GM23338 (cell line): ENCODE results near the gene A3GALT2. TPM values are rescaled to one million over a fixed set of nuclear protein-coding genes. Genes with fewer than 3 reads are reported as not detected.

Experiments
- ATAC-seq: fragments of 200-7000 bp; cut with Tn5 transposase; 3 replicates; pipeline ENCODE4 v1.9.1; 2020
- DNase-seq: peaks from one replicate; pipeline ENCODE4 v3.0.0-alpha.2; 2015; ENCODE audit warnings: low spot score
- H2AFZ ChIP-seq: fragments of 200-600 bp; sonication (generic); 2 replicates; pipeline ENCODE4 v1.8.0; 2016; ENCODE audit warnings: antibody characterized with exemption, mild to moderate bottlenecking, moderate library complexity
- H3F3A ChIP-seq: fragments of 200-600 bp; sonication (generic); replicated peaks from 2 replicates; pipeline ENCODE4 v1.8.0; 2017; ENCODE audit warnings: antibody characterized with exemption, mixed run types, low read depth
- H3K27ac ChIP-seq: fragments of 200-600 bp; sonication (generic); 2 replicates; pipeline ENCODE4 v1.6.1; 2016; ENCODE audit warnings: low read depth
- H3K27me3 ChIP-seq: fragments of 200-600 bp; sonication (generic); 2 replicates; pipeline ENCODE4 v1.8.0; 2016; ENCODE audit warnings: mild to moderate bottlenecking, mixed run types, moderate library complexity; ENCODE audit not compliant: insufficient read depth
- H3K36me3 ChIP-seq: fragments of 200-600 bp; sonication (generic); 2 replicates; pipeline ENCODE4 v1.8.0; 2016; ENCODE audit warnings: mild to moderate bottlenecking; ENCODE audit not compliant: insufficient read depth
- H3K4me1 ChIP-seq: fragments of 200-600 bp; sonication (generic); 2 replicates; pipeline ENCODE4 v1.8.0; 2016; ENCODE audit warnings: mild to moderate bottlenecking, moderate library complexity; ENCODE audit not compliant: insufficient read depth
- H3K4me2 ChIP-seq: fragments of 200-600 bp; sonication (generic); 2 replicates; pipeline ENCODE4 v1.7.1; 2017; ENCODE audit warnings: mixed run types
- H3K4me3 ChIP-seq: fragments of 200-600 bp; sonication (generic); 2 replicates; pipeline ENCODE4 v1.6.1; 2016; ENCODE audit warnings: mixed run types
- H3K79me2 ChIP-seq: fragments of 200-600 bp; sonication (generic); replicated peaks from 2 replicates; pipeline ENCODE4 v1.8.0; 2017; ENCODE audit warnings: mild to moderate bottlenecking; ENCODE audit not compliant: insufficient read depth
- H3K9me2 ChIP-seq: fragments of 200-600 bp; sonication (generic); 2 replicates; pipeline ENCODE4 v1.8.0; 2017; ENCODE audit not compliant: insufficient read depth
- H4K20me1 ChIP-seq: fragments of 200-600 bp; sonication (generic); replicated peaks from 2 replicates; pipeline ENCODE4 v1.8.0; 2017; ENCODE audit warnings: mild to moderate bottlenecking; ENCODE audit not compliant: insufficient read depth
- H3K27ac Mint-ChIP-seq: 2 replicates; pipeline ENCODE4 v1.8.0; 2020; ENCODE audit warnings: inconsistent platforms, mild to moderate bottlenecking, moderate library complexity, mixed read lengths
- H3K27me3 Mint-ChIP-seq: 3 replicates; pipeline ENCODE4 v1.8.0; 2022; ENCODE audit warnings: low read depth, mild to moderate bottlenecking, moderate library complexity, mixed read lengths, inconsistent platforms; ENCODE audit not compliant: insufficient read depth, poor library complexity
- H3K36me3 Mint-ChIP-seq: 3 replicates; pipeline ENCODE4 v1.8.0; 2021; ENCODE audit warnings: low read depth, mild to moderate bottlenecking, inconsistent platforms, moderate library complexity, mixed read lengths
- H3K4me1 Mint-ChIP-seq: 3 replicates; pipeline ENCODE4 v1.8.0; 2020; ENCODE audit warnings: mild to moderate bottlenecking, inconsistent platforms, mixed read lengths
- H3K4me3 Mint-ChIP-seq: 3 replicates; pipeline ENCODE4 v1.8.0; 2021; ENCODE audit warnings: moderate library complexity, mild to moderate bottlenecking, inconsistent platforms, mixed read lengths
- H3K9me3 Mint-ChIP-seq: 3 replicates; pipeline ENCODE4 v1.8.0; 2020; ENCODE audit warnings: moderate library complexity, mild to moderate bottlenecking, inconsistent platforms, mixed read lengths
- CREB1 ChIP-seq: fragments of 250-450 bp; sonication (Bioruptor Pico); IDR thresholded peaks from 2 replicates; pipeline ENCODE4 v1.5.0; 2020; ENCODE audit warnings: low read depth, mild to moderate bottlenecking, moderate library complexity
- EZH2 ChIP-seq: fragments of 200-600 bp; sonication (generic); IDR thresholded peaks from one replicate; pipeline ENCODE4 v1.8.0; 2017; ENCODE audit warnings: antibody characterized with exemption, mild to moderate bottlenecking, low read depth; ENCODE audit not compliant: unreplicated experiment
- EZH2phosphoT487 ChIP-seq: fragments of 200-600 bp; sonication (generic); IDR thresholded peaks from one replicate; pipeline ENCODE4 v1.8.1; 2018; ENCODE audit warnings: antibody characterized with exemption; ENCODE audit not compliant: unreplicated experiment
- JUNB ChIP-seq: IDR thresholded peaks from one replicate; pipeline ENCODE4 v1.6.1; 2016; ENCODE audit warnings: antibody characterized with exemption; ENCODE audit not compliant: unreplicated experiment
- NANOG ChIP-seq: IDR thresholded peaks from 2 replicates; pipeline ENCODE4 v1.6.1; 2016; ENCODE audit warnings: antibody characterized with exemption, borderline replicate concordance
- POLR2AphosphoS5 ChIP-seq: IDR thresholded peaks from 2 replicates; pipeline ENCODE4 v1.6.1; 2016; ENCODE audit warnings: antibody characterized with exemption, low read depth
- STAT1 ChIP-seq: IDR thresholded peaks from one replicate; pipeline ENCODE4 v1.6.1; 2016; ENCODE audit warnings: antibody characterized with exemption; ENCODE audit not compliant: unreplicated experiment
- ZNF114 ChIP-seq: fragments of 250-450 bp; sonication (Bioruptor Pico); IDR thresholded peaks from 2 replicates; pipeline ENCODE4 v1.5.0; 2020; ENCODE audit warnings: mild to moderate bottlenecking, moderate library complexity
- ZNF331 ChIP-seq: fragments of 250-450 bp; sonication (Bioruptor Pico); IDR thresholded peaks from 2 replicates; pipeline ENCODE4 v1.5.0; 2020; ENCODE audit warnings: low read depth, mild to moderate bottlenecking, moderate library complexity
- polyA plus RNA-seq: library from polyadenylated mRNA; unstranded; fragments of >200 nt; fragmentation: Nextera tagmentation; extraction: Ambion mirVana; gene quantifications from 2 replicates; pipeline ENCODE4 v1.2.1, GENCODE V29; 2016
- total RNA-seq: library from RNA; depleted of rRNA; stranded (reverse); fragments of >200 nt; shearing (Covaris generic); gene quantifications from 2 replicates; pipeline ENCODE4 v1.2.3, GENCODE V29; 2014
- TF ChIP-seq, protein P1 (sequence below): fragments of 250-450 bp; sonication (Bioruptor Pico); IDR thresholded peaks from 2 replicates; pipeline ENCODE4 v1.5.0; 2020; ENCODE audit warnings: mild to moderate bottlenecking, moderate library complexity
- TF ChIP-seq, protein P2 (sequence below): IDR thresholded peaks from one replicate; pipeline ENCODE4 v1.6.1; 2018; ENCODE audit warnings: antibody characterized with exemption; ENCODE audit not compliant: unreplicated experiment
- TF ChIP-seq, protein P3 (sequence below), 2 experiments: fragments of 200-600 bp in 1 of 2; sonication (generic) in 1 of 2; conservative IDR thresholded peaks; 2 replicates each; pipeline versions ENCODE4 v1.5.1 to v1.6.1; 2016 to 2017; ENCODE audit warnings: antibody characterized with exemption in 2 of 2, low read depth in 2 of 2, mild to moderate bottlenecking in 2 of 2, moderate library complexity in 1 of 2
- TF ChIP-seq, protein P4 (sequence below): IDR thresholded peaks from 2 replicates; pipeline ENCODE4 v1.6.1; 2016; ENCODE audit warnings: antibody characterized with exemption

A3GALT2 gene
- total and polyA plus RNA-seq, 2 experiments from 2014 or later: not detected

DNA sequence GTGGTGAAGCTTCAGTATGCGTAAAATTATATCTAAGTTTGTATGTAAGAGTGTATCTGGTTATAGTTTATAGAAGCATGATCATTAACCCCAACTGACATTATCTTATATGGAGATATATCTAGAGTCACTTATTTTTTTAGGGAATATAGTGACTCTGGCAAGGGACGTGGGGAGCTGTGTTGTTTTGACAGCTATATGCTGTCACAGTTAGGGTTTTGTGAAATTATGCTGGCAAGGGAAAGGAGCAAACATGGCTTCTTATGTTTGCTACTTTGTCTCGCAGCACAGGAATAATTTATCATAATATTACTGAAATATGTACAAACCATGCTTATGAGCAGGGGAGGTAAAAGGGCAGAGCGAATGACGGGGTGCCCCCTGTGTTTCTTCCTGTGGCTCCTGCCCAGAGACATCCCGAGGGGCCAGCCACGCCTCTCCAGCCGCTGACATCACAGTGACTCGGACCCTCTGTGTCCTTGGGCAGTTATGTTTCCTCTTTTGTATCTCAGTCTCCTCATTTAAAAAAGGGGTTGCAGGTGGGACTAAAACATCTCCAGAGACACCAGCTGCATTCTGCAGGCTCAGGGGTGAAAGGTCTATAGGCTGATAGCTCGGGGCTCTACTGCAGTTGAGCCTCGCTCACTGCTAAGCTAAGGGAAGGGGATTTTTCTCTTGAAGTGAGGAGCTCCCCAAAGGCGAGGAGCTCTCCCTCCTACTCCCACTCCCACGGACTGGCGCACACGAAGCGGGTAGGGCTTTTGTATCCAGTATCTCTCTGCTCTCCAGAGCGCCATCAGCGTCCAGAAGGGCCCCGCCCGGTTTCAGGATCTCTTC lies 14.9 kb downstream of the A3GALT2 start:
- Mint-ChIP-seq H3K9me3 (peaks cover 10% of the 10 kb centered on the region; the same call in 2 of the 3 replicates), H3K4me3 (peak overlapping the region; percentile 46; the same call in 2 of the 3 replicates), H3K27ac (no peak overlapping the region), H3K36me3 (peaks cover 8% of the 10 kb centered on the region; the same call in 2 of the 3 replicates), H3K4me1 (peaks cover 3% of the 10 kb centered on the region; the same call in 2 of the 3 replicates), H3K27me3 (peaks cover 31% of the 10 kb centered on the region)
- Histone ChIP-seq H3K4me3 (peak overlapping the region; percentile 53), H2AFZ (peak overlapping the region; percentile 84), H3K27me3 (peaks cover 32% of the 10 kb centered on the region), H3K36me3 (no peaks in the 10 kb centered on the region), H3K4me2 (peak overlapping the region; percentile 76), H3K4me1 (peaks cover 5% of the 10 kb centered on the region; the same call in 1 of the 2 replicates), H3K27ac (no peak overlapping the region), H4K20me1 (no peaks in the 10 kb centered on the region; the same call in 1 of the 2 replicates), H3K79me2 (no peaks in the 10 kb centered on the region), H3K9me2 (peaks cover 2% of the 10 kb centered on the region; the same call in 1 of the 2 replicates), H3F3A (no peaks in the 10 kb centered on the region)
- TF ChIP-seq, protein P1, sequence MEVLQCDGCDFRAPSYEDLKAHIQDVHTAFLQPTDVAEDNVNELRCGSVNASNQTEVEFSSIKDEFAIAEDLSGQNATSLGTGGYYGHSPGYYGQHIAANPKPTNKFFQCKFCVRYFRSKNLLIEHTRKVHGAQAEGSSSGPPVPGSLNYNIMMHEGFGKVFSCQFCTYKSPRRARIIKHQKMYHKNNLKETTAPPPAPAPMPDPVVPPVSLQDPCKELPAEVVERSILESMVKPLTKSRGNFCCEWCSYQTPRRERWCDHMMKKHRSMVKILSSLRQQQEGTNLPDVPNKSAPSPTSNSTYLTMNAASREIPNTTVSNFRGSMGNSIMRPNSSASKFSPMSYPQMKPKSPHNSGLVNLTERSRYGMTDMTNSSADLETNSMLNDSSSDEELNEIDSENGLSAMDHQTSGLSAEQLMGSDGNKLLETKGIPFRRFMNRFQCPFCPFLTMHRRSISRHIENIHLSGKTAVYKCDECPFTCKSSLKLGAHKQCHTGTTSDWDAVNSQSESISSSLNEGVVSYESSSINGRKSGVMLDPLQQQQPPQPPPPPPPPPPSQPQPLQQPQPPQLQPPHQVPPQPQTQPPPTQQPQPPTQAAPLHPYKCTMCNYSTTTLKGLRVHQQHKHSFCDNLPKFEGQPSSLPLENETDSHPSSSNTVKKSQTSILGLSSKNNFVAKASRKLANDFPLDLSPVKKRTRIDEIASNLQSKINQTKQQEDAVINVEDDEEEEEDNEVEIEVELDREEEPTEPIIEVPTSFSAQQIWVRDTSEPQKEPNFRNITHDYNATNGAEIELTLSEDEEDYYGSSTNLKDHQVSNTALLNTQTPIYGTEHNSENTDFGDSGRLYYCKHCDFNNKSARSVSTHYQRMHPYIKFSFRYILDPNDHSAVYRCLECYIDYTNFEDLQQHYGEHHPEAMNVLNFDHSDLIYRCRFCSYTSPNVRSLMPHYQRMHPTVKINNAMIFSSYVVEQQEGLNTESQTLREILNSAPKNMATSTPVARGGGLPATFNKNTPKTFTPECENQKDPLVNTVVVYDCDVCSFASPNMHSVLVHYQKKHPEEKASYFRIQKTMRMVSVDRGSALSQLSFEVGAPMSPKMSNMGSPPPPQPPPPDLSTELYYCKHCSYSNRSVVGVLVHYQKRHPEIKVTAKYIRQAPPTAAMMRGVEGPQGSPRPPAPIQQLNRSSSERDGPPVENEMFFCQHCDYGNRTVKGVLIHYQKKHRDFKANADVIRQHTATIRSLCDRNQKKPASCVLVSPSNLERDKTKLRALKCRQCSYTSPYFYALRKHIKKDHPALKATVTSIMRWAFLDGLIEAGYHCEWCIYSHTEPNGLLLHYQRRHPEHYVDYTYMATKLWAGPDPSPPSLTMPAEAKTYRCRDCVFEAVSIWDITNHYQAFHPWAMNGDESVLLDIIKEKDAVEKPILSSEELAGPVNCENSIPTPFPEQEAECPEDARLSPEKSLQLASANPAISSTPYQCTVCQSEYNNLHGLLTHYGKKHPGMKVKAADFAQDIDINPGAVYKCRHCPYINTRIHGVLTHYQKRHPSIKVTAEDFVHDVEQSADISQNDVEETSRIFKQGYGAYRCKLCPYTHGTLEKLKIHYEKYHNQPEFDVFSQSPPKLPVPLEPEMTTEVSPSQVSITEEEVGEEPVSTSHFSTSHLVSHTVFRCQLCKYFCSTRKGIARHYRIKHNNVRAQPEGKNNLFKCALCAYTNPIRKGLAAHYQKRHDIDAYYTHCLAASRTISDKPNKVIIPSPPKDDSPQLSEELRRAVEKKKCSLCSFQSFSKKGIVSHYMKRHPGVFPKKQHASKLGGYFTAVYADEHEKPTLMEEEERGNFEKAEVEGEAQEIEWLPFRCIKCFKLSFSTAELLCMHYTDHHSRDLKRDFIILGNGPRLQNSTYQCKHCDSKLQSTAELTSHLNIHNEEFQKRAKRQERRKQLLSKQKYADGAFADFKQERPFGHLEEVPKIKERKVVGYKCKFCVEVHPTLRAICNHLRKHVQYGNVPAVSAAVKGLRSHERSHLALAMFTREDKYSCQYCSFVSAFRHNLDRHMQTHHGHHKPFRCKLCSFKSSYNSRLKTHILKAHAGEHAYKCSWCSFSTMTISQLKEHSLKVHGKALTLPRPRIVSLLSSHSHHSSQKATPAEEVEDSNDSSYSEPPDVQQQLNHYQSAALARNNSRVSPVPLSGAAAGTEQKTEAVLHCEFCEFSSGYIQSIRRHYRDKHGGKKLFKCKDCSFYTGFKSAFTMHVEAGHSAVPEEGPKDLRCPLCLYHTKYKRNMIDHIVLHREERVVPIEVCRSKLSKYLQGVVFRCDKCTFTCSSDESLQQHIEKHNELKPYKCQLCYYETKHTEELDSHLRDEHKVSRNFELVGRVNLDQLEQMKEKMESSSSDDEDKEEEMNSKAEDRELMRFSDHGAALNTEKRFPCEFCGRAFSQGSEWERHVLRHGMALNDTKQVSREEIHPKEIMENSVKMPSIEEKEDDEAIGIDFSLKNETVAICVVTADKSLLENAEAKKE (CRISPR knock-in tag): no peak
- TF ChIP-seq ZNF331 (no peak), ZNF114 (no peak), EZH2phosphoT487 (no peak), JUNB (no peak), POLR2AphosphoS5 (no peak), STAT1 (no peak), EZH2 (no peak), CREB1 (no peak), NANOG (no peak)
- TF ChIP-seq, protein P2, sequence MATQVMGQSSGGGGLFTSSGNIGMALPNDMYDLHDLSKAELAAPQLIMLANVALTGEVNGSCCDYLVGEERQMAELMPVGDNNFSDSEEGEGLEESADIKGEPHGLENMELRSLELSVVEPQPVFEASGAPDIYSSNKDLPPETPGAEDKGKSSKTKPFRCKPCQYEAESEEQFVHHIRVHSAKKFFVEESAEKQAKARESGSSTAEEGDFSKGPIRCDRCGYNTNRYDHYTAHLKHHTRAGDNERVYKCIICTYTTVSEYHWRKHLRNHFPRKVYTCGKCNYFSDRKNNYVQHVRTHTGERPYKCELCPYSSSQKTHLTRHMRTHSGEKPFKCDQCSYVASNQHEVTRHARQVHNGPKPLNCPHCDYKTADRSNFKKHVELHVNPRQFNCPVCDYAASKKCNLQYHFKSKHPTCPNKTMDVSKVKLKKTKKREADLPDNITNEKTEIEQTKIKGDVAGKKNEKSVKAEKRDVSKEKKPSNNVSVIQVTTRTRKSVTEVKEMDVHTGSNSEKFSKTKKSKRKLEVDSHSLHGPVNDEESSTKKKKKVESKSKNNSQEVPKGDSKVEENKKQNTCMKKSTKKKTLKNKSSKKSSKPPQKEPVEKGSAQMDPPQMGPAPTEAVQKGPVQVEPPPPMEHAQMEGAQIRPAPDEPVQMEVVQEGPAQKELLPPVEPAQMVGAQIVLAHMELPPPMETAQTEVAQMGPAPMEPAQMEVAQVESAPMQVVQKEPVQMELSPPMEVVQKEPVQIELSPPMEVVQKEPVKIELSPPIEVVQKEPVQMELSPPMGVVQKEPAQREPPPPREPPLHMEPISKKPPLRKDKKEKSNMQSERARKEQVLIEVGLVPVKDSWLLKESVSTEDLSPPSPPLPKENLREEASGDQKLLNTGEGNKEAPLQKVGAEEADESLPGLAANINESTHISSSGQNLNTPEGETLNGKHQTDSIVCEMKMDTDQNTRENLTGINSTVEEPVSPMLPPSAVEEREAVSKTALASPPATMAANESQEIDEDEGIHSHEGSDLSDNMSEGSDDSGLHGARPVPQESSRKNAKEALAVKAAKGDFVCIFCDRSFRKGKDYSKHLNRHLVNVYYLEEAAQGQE: no peak
- TF ChIP-seq, protein P3, sequence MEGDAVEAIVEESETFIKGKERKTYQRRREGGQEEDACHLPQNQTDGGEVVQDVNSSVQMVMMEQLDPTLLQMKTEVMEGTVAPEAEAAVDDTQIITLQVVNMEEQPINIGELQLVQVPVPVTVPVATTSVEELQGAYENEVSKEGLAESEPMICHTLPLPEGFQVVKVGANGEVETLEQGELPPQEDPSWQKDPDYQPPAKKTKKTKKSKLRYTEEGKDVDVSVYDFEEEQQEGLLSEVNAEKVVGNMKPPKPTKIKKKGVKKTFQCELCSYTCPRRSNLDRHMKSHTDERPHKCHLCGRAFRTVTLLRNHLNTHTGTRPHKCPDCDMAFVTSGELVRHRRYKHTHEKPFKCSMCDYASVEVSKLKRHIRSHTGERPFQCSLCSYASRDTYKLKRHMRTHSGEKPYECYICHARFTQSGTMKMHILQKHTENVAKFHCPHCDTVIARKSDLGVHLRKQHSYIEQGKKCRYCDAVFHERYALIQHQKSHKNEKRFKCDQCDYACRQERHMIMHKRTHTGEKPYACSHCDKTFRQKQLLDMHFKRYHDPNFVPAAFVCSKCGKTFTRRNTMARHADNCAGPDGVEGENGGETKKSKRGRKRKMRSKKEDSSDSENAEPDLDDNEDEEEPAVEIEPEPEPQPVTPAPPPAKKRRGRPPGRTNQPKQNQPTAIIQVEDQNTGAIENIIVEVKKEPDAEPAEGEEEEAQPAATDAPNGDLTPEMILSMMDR (conservative IDR thresholded peaks at IDR 0.05; ENCODE audit: low read depth in 2 of 2): no peak
- TF ChIP-seq, protein P4, sequence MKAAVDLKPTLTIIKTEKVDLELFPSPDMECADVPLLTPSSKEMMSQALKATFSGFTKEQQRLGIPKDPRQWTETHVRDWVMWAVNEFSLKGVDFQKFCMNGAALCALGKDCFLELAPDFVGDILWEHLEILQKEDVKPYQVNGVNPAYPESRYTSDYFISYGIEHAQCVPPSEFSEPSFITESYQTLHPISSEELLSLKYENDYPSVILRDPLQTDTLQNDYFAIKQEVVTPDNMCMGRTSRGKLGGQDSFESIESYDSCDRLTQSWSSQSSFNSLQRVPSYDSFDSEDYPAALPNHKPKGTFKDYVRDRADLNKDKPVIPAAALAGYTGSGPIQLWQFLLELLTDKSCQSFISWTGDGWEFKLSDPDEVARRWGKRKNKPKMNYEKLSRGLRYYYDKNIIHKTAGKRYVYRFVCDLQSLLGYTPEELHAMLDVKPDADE: no peak
- DNase-seq (no peak), ATAC-seq (peak; percentile 53)
